Immature natural killer cell (primary cell): ENCODE data around the gene DLEC1. TPM values are rescaled to one million over a fixed set of nuclear protein-coding genes. Genes with fewer than 3 reads are reported as not detected.

Experiments
- DNase-seq, 3 donors: peaks; one replicate each; pipeline ENCODE4 v3.0.0; 2022; ENCODE audit warnings: mixed read lengths in 1 of 3
- H3K27ac Mint-ChIP-seq, 6 donors: one replicate each; pipeline ENCODE4 v1.8.0; 2020; ENCODE audit warnings: mixed read lengths in 6 of 6, mild to moderate bottlenecking in 5 of 6, inconsistent platforms in 4 of 6, moderate library complexity in 3 of 6
- H3K27me3 Mint-ChIP-seq, 3 donors: one replicate each; pipeline ENCODE4 v1.8.0; 2020 to 2021; ENCODE audit warnings: low read depth in 3 of 3, mild to moderate bottlenecking in 3 of 3, mixed read lengths in 3 of 3, moderate library complexity in 3 of 3, inconsistent platforms in 1 of 3
- H3K36me3 Mint-ChIP-seq, 3 donors: one replicate each; pipeline ENCODE4 v1.8.0; 2020; ENCODE audit warnings: mixed read lengths in 3 of 3, inconsistent platforms in 2 of 3, mild to moderate bottlenecking in 2 of 3
- H3K4me1 Mint-ChIP-seq, 2 donors: one replicate each; pipeline ENCODE4 v1.8.0; 2020; ENCODE audit warnings: inconsistent platforms in 2 of 2, mild to moderate bottlenecking in 2 of 2, mixed read lengths in 2 of 2, moderate library complexity in 1 of 2
- H3K4me3 Mint-ChIP-seq, 5 donors: one replicate each; pipeline ENCODE4 v1.8.0; 2020; ENCODE audit warnings: mild to moderate bottlenecking in 5 of 5, mixed read lengths in 5 of 5, inconsistent platforms in 3 of 5, moderate library complexity in 3 of 5
- H3K9me3 Mint-ChIP-seq, 6 donors: one replicate each; pipeline ENCODE4 v1.8.0; 2020; ENCODE audit warnings: mild to moderate bottlenecking in 6 of 6, mixed read lengths in 6 of 6, inconsistent platforms in 4 of 6, moderate library complexity in 3 of 6
- polyA plus RNA-seq, 3 donors: library from polyadenylated mRNA; unstranded; fragments of 300-500 nt; fragmentation: Illumina TruSeq; gene quantifications; one replicate each; pipeline ENCODE4 v1.2.3, GENCODE V29; 2021

Gene DLEC1
- polyA plus RNA-seq, 3 donors from 2014 or later, result 0.16 to 2.4 (median 0.84) TPM

GRCh38 chr3:38117748-38118420, 78.9 kb downstream of the DLEC1 start:
- Mint-ChIP-seq H3K36me3 (peaks cover 0 to 9% (median 5%) of the 10 kb centered on the region in 3 donors), H3K27me3 (peaks cover 0 to 11% (median 3%) of the 10 kb centered on the region in 3 donors), H3K4me3 (no peak overlapping the region), H3K9me3 (no peaks in the 10 kb centered on the region), H3K4me1 (peaks cover 0 to 2% of the 10 kb centered on the region in 2 donors), H3K27ac (peak overlapping the region in 2 of 6 donors; percentile 13 to 26)
- DNase-seq, result peak; percentile 38 to 66 (median 44)

- peaks cover 0 to 2% of the 10 kb centered on the region in 2 donors for H3K4me1 Mint-ChIP-seq
- H3K27ac Mint-ChIP-seq, result peak overlapping the region in 5 of 6 donors; percentile 20 to 77 (median 53)
- H3K27me3 Mint-ChIP-seq, result peaks cover 0 to 11% (median 3%) of the 10 kb centered on the region in 3 donors
- peaks cover 0 to 13% (median 6%) of the 10 kb centered on the region in 3 donors for H3K36me3 Mint-ChIP-seq
- no peak for DNase-seq
- no peak overlapping the region for H3K4me3 Mint-ChIP-seq
- no peaks in the 10 kb centered on the region for H3K9me3 Mint-ChIP-seq
Observed at GRCh38 chr3:38118421-38119247, 79.6 kb downstream of the DLEC1 start.

GRCh38 chr3:38119248-38119544, 80.2 kb downstream of the DLEC1 start:
- H3K27ac Mint-ChIP-seq, result peak overlapping the region in 4 of 6 donors; percentile 20 to 69 (median 52)
- DNase-seq, result no peak

GRCh38 chr3:38119821-38120692, 81.0 kb downstream of the DLEC1 start:
- peaks cover 0 to 9% (median 5%) of the 10 kb centered on the region in 3 donors for H3K27me3 Mint-ChIP-seq
- peaks cover 0 to 2% of the 10 kb centered on the region in 2 donors for H3K4me1 Mint-ChIP-seq
- no peaks in the 10 kb centered on the region for H3K9me3 Mint-ChIP-seq
- DNase-seq, result no peak
- peak overlapping the region in 5 of 6 donors; percentile 39 to 66 (median 53) for H3K27ac Mint-ChIP-seq
- H3K4me3 Mint-ChIP-seq, result no peak overlapping the region
- peaks cover 6 to 24% (median 7%) of the 10 kb centered on the region in 3 donors for H3K36me3 Mint-ChIP-seq

More at GRCh38 chr3:38119248-38119544, 80.2 kb downstream of the DLEC1 start:
- H3K9me3 Mint-ChIP-seq, result no peaks in the 10 kb centered on the region
- no peak overlapping the region for H3K4me3 Mint-ChIP-seq
- H3K36me3 Mint-ChIP-seq, result peaks cover 0 to 16% (median 6%) of the 10 kb centered on the region in 3 donors
- H3K4me1 Mint-ChIP-seq, result peaks cover 0 to 2% of the 10 kb centered on the region in 2 donors
- peaks cover 0 to 11% (median 3%) of the 10 kb centered on the region in 3 donors for H3K27me3 Mint-ChIP-seq

GRCh38 chr3:38120693-38121450, 81.9 kb downstream of the DLEC1 start:
- DNase-seq, result no peak
- H3K36me3 Mint-ChIP-seq, result peaks cover 6 to 25% (median 10%) of the 10 kb centered on the region in 3 donors
- H3K9me3 Mint-ChIP-seq, result no peaks in the 10 kb centered on the region
- H3K4me3 Mint-ChIP-seq, result no peak overlapping the region
- H3K27ac Mint-ChIP-seq, result peak overlapping the region in 1 of 6 donors; percentile 59
- H3K27me3 Mint-ChIP-seq, result peaks cover 0 to 9% (median 3%) of the 10 kb centered on the region in 3 donors
- peaks cover 0 to 4% of the 10 kb centered on the region in 2 donors for H3K4me1 Mint-ChIP-seq

- Mint-ChIP-seq H3K4me3 (no peak overlapping the region), H3K9me3 (no peaks in the 10 kb centered on the region), H3K27ac (no peak overlapping the region), H3K36me3 (peaks cover 6 to 25% (median 10%) of the 10 kb centered on the region in 3 donors), H3K27me3 (peaks cover 0 to 9% (median 3%) of the 10 kb centered on the region in 3 donors), H3K4me1 (peaks cover 0 to 4% of the 10 kb centered on the region in 2 donors)
- DNase-seq, result no peak
Observed at GRCh38 chr3:38121451-38121831, 82.4 kb downstream of the DLEC1 start.

- H3K36me3 Mint-ChIP-seq, result peaks cover 6 to 25% (median 10%) of the 10 kb centered on the region in 3 donors
- DNase-seq, result no peak
- no peaks in the 10 kb centered on the region for H3K9me3 Mint-ChIP-seq
- H3K27me3 Mint-ChIP-seq, result peaks cover 0 to 9% (median 3%) of the 10 kb centered on the region in 3 donors
- no peak overlapping the region for H3K4me3 Mint-ChIP-seq
- H3K27ac Mint-ChIP-seq, result peak overlapping the region in 1 of 6 donors; percentile 14
- peaks cover 0 to 4% of the 10 kb centered on the region in 2 donors for H3K4me1 Mint-ChIP-seq
Observed at GRCh38 chr3:38121832-38122461, 82.9 kb downstream of the DLEC1 start.

- Mint-ChIP-seq H3K4me1 (peaks cover 0 to 5% of the 10 kb centered on the region in 2 donors), H3K4me3 (no peak overlapping the region), H3K27ac (peak overlapping the region in 1 of 6 donors; percentile 28), H3K9me3 (no peaks in the 10 kb centered on the region), H3K27me3 (peaks cover 0 to 9% (median 2%) of the 10 kb centered on the region in 3 donors), H3K36me3 (peaks cover 6 to 31% (median 10%) of the 10 kb centered on the region in 3 donors)
- DNase-seq, result no peak
Observed at GRCh38 chr3:38122712-38123290, 83.8 kb downstream of the DLEC1 start.

GRCh38 chr3:38124324-38125122, 85.5 kb downstream of the DLEC1 start:
- no peaks in the 10 kb centered on the region for H3K9me3 Mint-ChIP-seq
- DNase-seq, result no peak
- peaks cover 0 to 4% of the 10 kb centered on the region in 2 donors for H3K4me1 Mint-ChIP-seq
- peaks cover 0 to 2% (median under 1%) of the 10 kb centered on the region in 3 donors for H3K27me3 Mint-ChIP-seq
- H3K36me3 Mint-ChIP-seq, result peaks cover 6 to 35% (median 10%) of the 10 kb centered on the region in 3 donors
- peak overlapping the region in 5 of 6 donors; percentile 17 to 67 (median 35) for H3K27ac Mint-ChIP-seq
- no peak overlapping the region for H3K4me3 Mint-ChIP-seq

GRCh38 chr3:38125305-38126120, 86.5 kb downstream of the DLEC1 start:
- Mint-ChIP-seq H3K4me1 (peaks cover 5 to 11% of the 10 kb centered on the region in 2 donors), H3K36me3 (peaks cover 10 to 42% (median 16%) of the 10 kb centered on the region in 3 donors), H3K9me3 (no peaks in the 10 kb centered on the region), H3K27ac (peak overlapping the region in 3 of 6 donors; percentile 34 to 46 (median 41)), H3K4me3 (no peak overlapping the region), H3K27me3 (peaks cover 0 to 2% (median 0%) of the 10 kb centered on the region in 3 donors)
- DNase-seq, result no peak
